Ishikawa (cell line): ENCODE results near the gene RUSC1.

ENCODE experiments used
- CEBPB ChIP-seq: IDR thresholded peaks from 2 replicates; pipeline ENCODE4 v1.6.1; 2012
- EP300 ChIP-seq: IDR thresholded peaks from 2 replicates; pipeline ENCODE4 v1.6.1; 2012; ENCODE audit warnings: borderline replicate concordance
- TAF1 ChIP-seq: IDR thresholded peaks from 2 replicates; pipeline ENCODE4 v1.6.1; 2012; ENCODE audit warnings: low read depth, mild to moderate bottlenecking
- TF ChIP-seq, protein P1 (sequence below): IDR thresholded peaks from 2 replicates; pipeline ENCODE4 v1.6.1; 2012; ENCODE audit warnings: low read depth, mild to moderate bottlenecking

DNA sequence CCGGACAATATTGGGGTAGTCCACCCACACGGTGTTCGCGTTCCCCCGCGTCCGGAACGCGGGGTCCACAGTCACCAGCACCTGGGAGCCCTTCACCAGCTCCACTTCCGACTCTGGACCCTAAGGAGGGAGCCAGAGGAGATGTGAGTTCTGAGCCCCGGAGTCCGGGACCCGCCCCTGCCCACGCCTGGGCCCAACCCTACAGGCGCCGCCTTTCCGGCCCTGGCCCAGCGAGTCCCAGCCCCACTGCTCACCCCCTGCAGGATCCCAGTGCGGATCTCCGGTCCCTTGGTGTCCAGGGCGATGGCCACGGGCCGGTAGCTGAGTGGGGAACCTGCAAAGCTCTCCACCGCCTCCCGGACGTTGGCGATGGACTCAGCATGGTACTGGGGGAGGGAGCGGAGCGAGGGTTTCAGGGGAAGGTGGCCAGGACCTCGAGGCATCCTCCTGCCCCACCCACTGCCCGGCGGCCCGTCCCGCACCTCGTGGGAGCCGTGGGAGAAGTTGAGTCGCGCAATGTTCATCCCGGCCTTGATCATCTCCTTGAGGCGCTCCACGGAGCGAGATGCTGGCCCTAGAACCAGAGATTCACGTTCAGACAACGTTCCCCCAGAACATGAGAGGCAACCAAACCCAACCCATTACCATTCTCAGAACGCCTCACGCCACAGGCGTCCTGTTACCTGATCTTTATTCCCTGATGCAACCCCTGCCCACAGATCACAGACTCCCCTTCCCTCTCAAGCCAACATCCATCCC, 25.3 kb upstream of the RUSC1 start:
- TF ChIP-seq TAF1 (no peak), CEBPB (no peak), EP300 (no peak)
- TF ChIP-seq, protein P1, sequence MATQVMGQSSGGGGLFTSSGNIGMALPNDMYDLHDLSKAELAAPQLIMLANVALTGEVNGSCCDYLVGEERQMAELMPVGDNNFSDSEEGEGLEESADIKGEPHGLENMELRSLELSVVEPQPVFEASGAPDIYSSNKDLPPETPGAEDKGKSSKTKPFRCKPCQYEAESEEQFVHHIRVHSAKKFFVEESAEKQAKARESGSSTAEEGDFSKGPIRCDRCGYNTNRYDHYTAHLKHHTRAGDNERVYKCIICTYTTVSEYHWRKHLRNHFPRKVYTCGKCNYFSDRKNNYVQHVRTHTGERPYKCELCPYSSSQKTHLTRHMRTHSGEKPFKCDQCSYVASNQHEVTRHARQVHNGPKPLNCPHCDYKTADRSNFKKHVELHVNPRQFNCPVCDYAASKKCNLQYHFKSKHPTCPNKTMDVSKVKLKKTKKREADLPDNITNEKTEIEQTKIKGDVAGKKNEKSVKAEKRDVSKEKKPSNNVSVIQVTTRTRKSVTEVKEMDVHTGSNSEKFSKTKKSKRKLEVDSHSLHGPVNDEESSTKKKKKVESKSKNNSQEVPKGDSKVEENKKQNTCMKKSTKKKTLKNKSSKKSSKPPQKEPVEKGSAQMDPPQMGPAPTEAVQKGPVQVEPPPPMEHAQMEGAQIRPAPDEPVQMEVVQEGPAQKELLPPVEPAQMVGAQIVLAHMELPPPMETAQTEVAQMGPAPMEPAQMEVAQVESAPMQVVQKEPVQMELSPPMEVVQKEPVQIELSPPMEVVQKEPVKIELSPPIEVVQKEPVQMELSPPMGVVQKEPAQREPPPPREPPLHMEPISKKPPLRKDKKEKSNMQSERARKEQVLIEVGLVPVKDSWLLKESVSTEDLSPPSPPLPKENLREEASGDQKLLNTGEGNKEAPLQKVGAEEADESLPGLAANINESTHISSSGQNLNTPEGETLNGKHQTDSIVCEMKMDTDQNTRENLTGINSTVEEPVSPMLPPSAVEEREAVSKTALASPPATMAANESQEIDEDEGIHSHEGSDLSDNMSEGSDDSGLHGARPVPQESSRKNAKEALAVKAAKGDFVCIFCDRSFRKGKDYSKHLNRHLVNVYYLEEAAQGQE: no peak
